Limb (tissue), 2 donors: ENCODE measurements around the gene SLIT3.
A peak's percentile ranks its signal among the peaks of the same experiment; 100 is the strongest.

Experiments used
- DNase-seq, 2 donors: peaks; one replicate each; pipeline ENCODE4 v3.0.0-alpha.2; 2016; ENCODE audit errors: extremely low spot score in 2 of 2

SLIT3 gene

GRCh38 chr5:168895295-168896071, 405.5 kb downstream of the SLIT3 start:
- no peak for DNase-seq

- no peak for DNase-seq
These were observed 407.7 kb downstream of the SLIT3 start for GRCh38 chr5:168893283-168893682.

- DNase-seq = no peak
These were observed 408.2 kb downstream of the SLIT3 start for GRCh38 chr5:168892618-168893186.

GRCh38 chr5:168890816-168891812, 409.8 kb downstream of the SLIT3 start:
- DNase-seq = no peak

GRCh38 chr5:168889039-168889438, 411.9 kb downstream of the SLIT3 start:
- DNase-seq = no peak

- no peak for DNase-seq
These were observed 413.0 kb downstream of the SLIT3 start for GRCh38 chr5:168887931-168888330.

GRCh38 chr5:168886157-168886556, 414.8 kb downstream of the SLIT3 start:
- DNase-seq = no peak

- DNase-seq = no peak
These were observed 415.4 kb downstream of the SLIT3 start for GRCh38 chr5:168885324-168886120.

- DNase-seq = no peak
These were observed 416.9 kb downstream of the SLIT3 start for GRCh38 chr5:168883991-168884390.

GRCh38 chr5:168883281-168883741, 417.6 kb downstream of the SLIT3 start:
- peak in 1 of 2 donors; percentile 63 for DNase-seq

- no peak for DNase-seq
These were observed 418.7 kb downstream of the SLIT3 start for GRCh38 chr5:168882283-168882682.

- no peak for DNase-seq
These were observed 419.4 kb downstream of the SLIT3 start for GRCh38 chr5:168881427-168882149.

GRCh38 chr5:168879929-168880328, 421.0 kb downstream of the SLIT3 start:
- DNase-seq = no peak

- no peak for DNase-seq
These were observed 421.6 kb downstream of the SLIT3 start for GRCh38 chr5:168879331-168879730.

GRCh38 chr5:168878135-168878745, 422.7 kb downstream of the SLIT3 start:
- DNase-seq = no peak

GRCh38 chr5:168877132-168877892, 423.6 kb downstream of the SLIT3 start:
- no peak for DNase-seq

- DNase-seq = no peak
These were observed 424.5 kb downstream of the SLIT3 start for GRCh38 chr5:168876419-168876818.

GRCh38 chr5:168875832-168876231, 425.1 kb downstream of the SLIT3 start:
- no peak for DNase-seq

GRCh38 chr5:168874713-168875380, 426.1 kb downstream of the SLIT3 start:
- DNase-seq = no peak
